H1 (cell line): Measurements from ENCODE around the gene SEMA3E. TPM values are rescaled to one million over a fixed set of nuclear protein-coding genes. Genes with fewer than 3 reads are reported as not detected.

Source experiments
- CREB1 ChIP-seq: IDR thresholded peaks from 2 replicates; pipeline ENCODE4 v1.6.1; 2012; ENCODE audit warnings: inconsistent platforms
- GTF2F1 ChIP-seq: IDR thresholded peaks from 2 replicates; pipeline ENCODE4 v1.6.1; 2012; ENCODE audit warnings: low read depth, low read length, improper control_type of control experiment, borderline replicate concordance
- SRF ChIP-seq: IDR thresholded peaks from 2 replicates; pipeline ENCODE4 v1.6.1; 2011; ENCODE audit warnings: mild to moderate bottlenecking, low read depth, low read length, moderate library complexity
- polyA plus RNA-seq, 7 experiments: library from polyadenylated mRNA; depleted of rRNA in 3 of 7; stranded (reverse) in 5 of 7; unstranded in 2 of 7; fragments of >200 nt in 5 of 7; fragments of 200-250 nt in 2 of 7; gene quantifications; 1 replicate in 5 of 7; 2 replicates in 1 of 7; 4 replicates in 1 of 7; pipeline versions ENCODE4 v1.2.1 to v1.2.3, GENCODE V29; 2011 to 2013; ENCODE audit warnings: missing spikeins in 2 of 7, mixed read lengths in 2 of 7
- total RNA-seq: library from RNA; stranded (reverse); fragmentation: NEBNext Ultra II Directional; extraction: Animal tissue kit (Norgen Biotek cat#: 25700); gene quantifications from 2 replicates; pipeline ENCODE4 v1.2.1, GENCODE V29; 2021

SEMA3E gene
- total and polyA plus RNA-seq, 2 of the 8 experiments (the other 6 are each of a cell fraction or from before 2014, with no cell fraction given) = 0.93 to 0.94 TPM

DNA sequence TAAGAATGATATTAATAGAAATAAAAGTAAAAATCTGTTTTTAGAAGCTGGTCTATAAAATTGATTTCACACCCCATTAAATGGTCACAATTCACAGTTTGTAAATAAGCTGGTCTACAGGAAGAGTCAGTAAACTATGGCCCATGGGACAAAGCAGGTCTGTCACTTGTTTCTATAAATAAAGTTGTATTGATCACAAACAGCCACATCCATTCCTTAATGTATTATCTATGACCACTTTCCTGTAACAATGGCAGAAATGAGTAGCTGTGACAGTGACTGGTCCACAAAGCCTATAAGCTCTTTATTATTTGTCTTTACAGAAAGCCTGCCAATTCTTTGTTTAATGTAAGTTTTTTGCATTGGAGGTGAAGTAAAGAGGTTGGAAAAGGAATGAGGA lies 114.5 kb downstream of the SEMA3E start (continued):
- no peak for TF ChIP-seq GTF2F1
- no peak for TF ChIP-seq SRF
- TF ChIP-seq CREB1 = no peak
